HCT116 (cell line): ENCODE data around the gene VCAM1. TPM values are rescaled to one million over a fixed set of nuclear protein-coding genes. Genes with fewer than 3 reads are reported as not detected.

ENCODE experiments used
- ATAC-seq: fragments of 200-7000 bp; cut with Tn5 transposase; 2 replicates; pipeline ENCODE4 v1.9.1; 2020; ENCODE audit warnings: mild to moderate bottlenecking, moderate library complexity
- BruUV-seq: library from RNA; stranded (reverse); fragments of 400-500 nt; replicated peaks from 2 replicates; lab custom pipeline; 2021; lab: Mats Ljungman, UMichigan
- CTCF ChIA-PET: fragments of 300-600 bp; sonication (Branson Sonifier 250); formaldehyde crosslinking; loops from one replicate; lab custom pipeline; 2021; ENCODE audit warnings: antibody characterized with exemption; lab: Charles Lee
- POLR2A ChIA-PET: fragments of 300-600, 350-600 bp; sonication (Branson Sonifier 250); formaldehyde crosslinking; loops from one replicate; lab custom pipeline; 2021; ENCODE audit warnings: antibody characterized with exemption; lab: Charles Lee
- RAD21 ChIA-PET, 2 experiments: fragments of 300-600 bp; sonication (Branson Sonifier 250); formaldehyde crosslinking; loops; one replicate each; lab custom pipeline; 2023; ENCODE audit warnings: low total read pairs in 2 of 2; ENCODE audit not compliant: uncharacterized antibody in 2 of 2, unreplicated experiment in 2 of 2, low non-redundant PET in 1 of 2; lab: Charles Lee
- DNase-seq: peaks from one replicate; pipeline ENCODE4 v3.0.0-alpha.2; 2010; ENCODE audit warnings: low read depth, low spot score
- H2AFZ ChIP-seq: fragments of 200-600 bp; shearing (Covaris generic), sonication (generic); 2 replicates; pipeline ENCODE4 v1.6.1; 2017; ENCODE audit warnings: low read depth, mixed run types, mixed read lengths, antibody characterized with exemption, low read length; ENCODE audit not compliant: poor library complexity, severe bottlenecking
- H3K27ac ChIP-seq: 2 replicates; pipeline ENCODE4 v1.5.1; 2012; ENCODE audit warnings: low read depth, low read length
- H3K27me3 ChIP-seq: fragments of 200-600 bp; sonication (generic); 2 replicates; pipeline ENCODE4 v1.6.1; 2016; ENCODE audit warnings: mixed run types, low read length, mixed read lengths; ENCODE audit not compliant: insufficient read depth
- H3K36me3 ChIP-seq, 2 experiments: fragments of 200-500 bp in 1 of 2; fragments of 200-600 bp in 1 of 2; sonication (Bioruptor generic) in 1 of 2; sonication (generic) in 1 of 2; 2 replicates each; pipeline versions ENCODE4 v1.5.1 to v1.6.1; 2014 to 2016; ENCODE audit warnings: low read length in 2 of 2, inconsistent platforms in 1 of 2, mixed read lengths in 1 of 2, mixed run types in 1 of 2; ENCODE audit not compliant: insufficient read depth in 2 of 2, control insufficient read depth in 1 of 2
- H3K4me1 ChIP-seq, 2 experiments: fragments of 200-600 bp in 1 of 2; sonication (generic) in 1 of 2; 2 replicates each; pipeline versions ENCODE4 v1.5.1 to v1.6.1; 2012 to 2017; ENCODE audit warnings: low read length in 2 of 2, inconsistent platforms in 1 of 2, mild to moderate bottlenecking in 1 of 2, mixed read lengths in 1 of 2, mixed run types in 1 of 2, moderate library complexity in 1 of 2; ENCODE audit not compliant: insufficient read depth in 2 of 2, control insufficient read depth in 1 of 2
- H3K4me2 ChIP-seq: fragments of 200-600 bp; sonication (generic); 2 replicates; pipeline ENCODE4 v1.6.1; 2017; ENCODE audit warnings: mixed run types, low read length, mixed read lengths
- H3K4me3 ChIP-seq, 2 experiments: fragments of 200-600 bp in 1 of 2; sonication (generic) in 1 of 2; replicated peaks in 1 of 2; 2 replicates each; pipeline ENCODE4 v1.5.1; 2011 to 2016; ENCODE audit warnings: low read length in 2 of 2, control low read depth in 1 of 2, low read depth in 1 of 2, mild to moderate bottlenecking in 1 of 2, mixed read lengths in 1 of 2, mixed run types in 1 of 2
- H3K79me2 ChIP-seq: fragments of 200-600 bp; sonication (generic); 2 replicates; pipeline ENCODE4 v1.6.1; 2017; ENCODE audit warnings: mild to moderate bottlenecking, mixed run types, low read length, moderate library complexity, mixed read lengths; ENCODE audit not compliant: insufficient read depth
- H3K9ac ChIP-seq: fragments of 200-600 bp; sonication (generic); 2 replicates; pipeline ENCODE4 v1.6.1; 2016; ENCODE audit warnings: low read length, mixed read lengths
- H3K9me2 ChIP-seq: fragments of 200-600 bp; sonication (generic), shearing (Covaris generic); 2 replicates; pipeline ENCODE4 v1.6.1; 2017; ENCODE audit warnings: mixed run types, mild to moderate bottlenecking, moderate library complexity; ENCODE audit not compliant: insufficient read depth
- H3K9me3 ChIP-seq, 2 experiments: fragments of 200-500 bp in 1 of 2; fragments of 200-600 bp in 1 of 2; sonication (Bioruptor generic) in 1 of 2; sonication (generic) in 1 of 2; 2 replicates each; pipeline ENCODE4 v1.6.1; 2014 to 2017; ENCODE audit warnings: low read length in 2 of 2, mixed read lengths in 2 of 2, inconsistent platforms in 1 of 2, low read depth in 1 of 2, mild to moderate bottlenecking in 1 of 2, mixed run types in 1 of 2, moderate library complexity in 1 of 2; ENCODE audit not compliant: control insufficient read depth in 1 of 2, insufficient read depth in 1 of 2
- H4K20me1 ChIP-seq: fragments of 200-600 bp; sonication (generic), shearing (Covaris generic); 2 replicates; pipeline ENCODE4 v1.6.1; 2017; ENCODE audit warnings: mixed run types, mild to moderate bottlenecking, moderate library complexity; ENCODE audit not compliant: insufficient read depth
- CEBPB ChIP-seq: IDR thresholded peaks from 2 replicates; pipeline ENCODE4 v1.6.1; 2012; ENCODE audit warnings: low read depth
- ELF1 ChIP-seq: IDR thresholded peaks from 2 replicates; pipeline ENCODE4 v1.6.1; 2012; ENCODE audit warnings: low read depth, borderline replicate concordance
- EZH2 ChIP-seq: fragments of 200-600 bp; sonication (generic); IDR thresholded peaks from 2 replicates; pipeline ENCODE4 v1.6.1; 2017; ENCODE audit warnings: antibody characterized with exemption, mixed run types
- EZH2phosphoT487 ChIP-seq: fragments of 200-600 bp; IDR thresholded peaks from 2 replicates; pipeline ENCODE4 v1.6.1; 2018; ENCODE audit warnings: antibody characterized with exemption, borderline replicate concordance
- FOSL1 ChIP-seq: IDR thresholded peaks from 2 replicates; pipeline ENCODE4 v1.6.1; 2012; ENCODE audit warnings: low read depth
- JUND ChIP-seq: IDR thresholded peaks from 2 replicates; pipeline ENCODE4 v1.6.1; 2012
- POLR2AphosphoS5 ChIP-seq: IDR thresholded peaks from 2 replicates; pipeline ENCODE4 v1.6.1; 2011; ENCODE audit warnings: mild to moderate bottlenecking, low read depth, low read length, moderate library complexity
- RAD21 ChIP-seq: IDR thresholded peaks from 2 replicates; pipeline ENCODE4 v1.6.1; 2012; ENCODE audit warnings: low read depth, mild to moderate bottlenecking
- SP1 ChIP-seq: IDR thresholded peaks from 2 replicates; pipeline ENCODE4 v1.6.1; 2012; ENCODE audit warnings: low read depth
- SRF ChIP-seq: IDR thresholded peaks from 2 replicates; pipeline ENCODE4 v1.6.1; 2012; ENCODE audit warnings: low read depth
- TCF7L2 ChIP-seq: IDR thresholded peaks from 2 replicates; pipeline ENCODE4 v1.7.0; 2011; ENCODE audit warnings: borderline replicate concordance, inconsistent platforms; ENCODE audit not compliant: insufficient read depth, insufficient read length; ENCODE audit errors: extremely low read depth
- YY1 ChIP-seq: IDR thresholded peaks from 2 replicates; pipeline ENCODE4 v1.6.1; 2011; ENCODE audit warnings: low read length, low read depth, moderate library complexity, mild to moderate bottlenecking; ENCODE audit not compliant: insufficient replicate concordance; ENCODE audit errors: extremely low read depth
- ZFX ChIP-seq: fragments of 450-650 bp; IDR thresholded peaks from 2 replicates; pipeline ENCODE4 v1.6.1; 2017
- ZNF274 ChIP-seq: fragments of 200-500 bp; sonication (Bioruptor generic); IDR thresholded peaks from 2 replicates; pipeline ENCODE4 v1.6.1; 2014; ENCODE audit warnings: mild to moderate bottlenecking, low read depth, low read length, inconsistent platforms
- intact Hi-C: fragments of 100-400 bp; cut with micrococcal nuclease; formaldehyde crosslinking; loops from 2 replicates; pipeline ENCODE4 v1.10.0; 2022
- total RNA-seq: library from RNA; stranded (reverse); gene quantifications from one replicate; pipeline ENCODE4 v1.2.1, GENCODE V29; 2021; ENCODE audit not compliant: unreplicated experiment
- TF ChIP-seq, protein P1 (sequence below): IDR thresholded peaks from 2 replicates; pipeline ENCODE4 v1.6.1; 2012; ENCODE audit warnings: low read depth
- TF ChIP-seq, protein P2 (sequence below): IDR thresholded peaks from 2 replicates; pipeline ENCODE4 v1.6.1; 2012
- TF ChIP-seq, protein P3 (sequence below): IDR thresholded peaks from 2 replicates; pipeline ENCODE4 v1.6.1; 2012
- TF ChIP-seq, protein P4 (sequence below), 3 experiments: fragments of 200-600 bp in 1 of 3; sonication (generic) in 1 of 3; IDR thresholded peaks in 2 of 3; conservative IDR thresholded peaks in 1 of 3; 2 replicates each; pipeline ENCODE4 v1.5.1; 2012 to 2017; ENCODE audit warnings: low read depth in 2 of 3, low read length in 2 of 3, antibody characterized with exemption in 1 of 3, borderline replicate concordance in 1 of 3, control low read depth in 1 of 3, mild to moderate bottlenecking in 1 of 3, mixed read lengths in 1 of 3, mixed run types in 1 of 3, moderate library complexity in 1 of 3; ENCODE audit not compliant: insufficient read depth in 1 of 3
- TF ChIP-seq, protein P5 (sequence below): IDR thresholded peaks from 2 replicates; pipeline ENCODE4 v1.6.1; 2011; ENCODE audit warnings: mild to moderate bottlenecking, low read length, moderate library complexity; ENCODE audit not compliant: insufficient replicate concordance; ENCODE audit errors: extremely low read depth

VCAM1 gene
- total RNA-seq, 1 experiment from 2014 or later: 0.17 TPM

DNA sequence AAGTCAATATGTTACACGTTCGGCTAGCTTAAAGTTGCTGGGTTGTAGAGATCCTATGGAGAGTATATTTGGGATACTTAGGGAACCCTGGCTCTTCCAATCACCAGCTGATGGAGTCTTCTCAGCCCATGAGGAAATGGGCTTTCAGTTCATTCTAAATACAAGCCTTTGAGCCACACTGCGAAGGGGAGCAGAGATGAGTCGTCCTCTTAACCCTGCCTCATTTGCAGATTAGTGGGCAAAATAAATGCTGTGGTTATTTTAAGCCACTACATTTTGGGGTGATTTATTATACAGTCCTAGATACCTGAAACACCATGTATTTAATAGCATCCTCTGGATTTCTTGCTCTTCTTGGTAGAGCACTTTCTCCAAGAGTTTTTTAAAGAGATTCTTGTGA is 19.0 kb upstream of the VCAM1 start:
- H2AFZ ChIP-seq: no peak overlapping the region
- H3K9ac ChIP-seq: no peak overlapping the region
- ChIA-PET CTCF (interaction anchor here (0.8 kb wide), 1 partner anchor 245 kb away, joined by 3 read pairs; no protein-coding TSS in a partner anchor), RAD21 (no interaction called here), POLR2A (no interaction called here)
- DNase-seq (no peak), ATAC-seq (no peak)
- TF ChIP-seq YY1 (no peak), JUND (no peak), ZNF274 (no peak), POLR2AphosphoS5 (no peak), RAD21 (no peak), SP1 (no peak), CEBPB (no peak), EZH2 (no peak), FOSL1 (no peak), ELF1 (no peak), EZH2phosphoT487 (no peak), SRF (no peak), ZFX (no peak), TCF7L2 (no peak)
- TF ChIP-seq, protein P1, sequence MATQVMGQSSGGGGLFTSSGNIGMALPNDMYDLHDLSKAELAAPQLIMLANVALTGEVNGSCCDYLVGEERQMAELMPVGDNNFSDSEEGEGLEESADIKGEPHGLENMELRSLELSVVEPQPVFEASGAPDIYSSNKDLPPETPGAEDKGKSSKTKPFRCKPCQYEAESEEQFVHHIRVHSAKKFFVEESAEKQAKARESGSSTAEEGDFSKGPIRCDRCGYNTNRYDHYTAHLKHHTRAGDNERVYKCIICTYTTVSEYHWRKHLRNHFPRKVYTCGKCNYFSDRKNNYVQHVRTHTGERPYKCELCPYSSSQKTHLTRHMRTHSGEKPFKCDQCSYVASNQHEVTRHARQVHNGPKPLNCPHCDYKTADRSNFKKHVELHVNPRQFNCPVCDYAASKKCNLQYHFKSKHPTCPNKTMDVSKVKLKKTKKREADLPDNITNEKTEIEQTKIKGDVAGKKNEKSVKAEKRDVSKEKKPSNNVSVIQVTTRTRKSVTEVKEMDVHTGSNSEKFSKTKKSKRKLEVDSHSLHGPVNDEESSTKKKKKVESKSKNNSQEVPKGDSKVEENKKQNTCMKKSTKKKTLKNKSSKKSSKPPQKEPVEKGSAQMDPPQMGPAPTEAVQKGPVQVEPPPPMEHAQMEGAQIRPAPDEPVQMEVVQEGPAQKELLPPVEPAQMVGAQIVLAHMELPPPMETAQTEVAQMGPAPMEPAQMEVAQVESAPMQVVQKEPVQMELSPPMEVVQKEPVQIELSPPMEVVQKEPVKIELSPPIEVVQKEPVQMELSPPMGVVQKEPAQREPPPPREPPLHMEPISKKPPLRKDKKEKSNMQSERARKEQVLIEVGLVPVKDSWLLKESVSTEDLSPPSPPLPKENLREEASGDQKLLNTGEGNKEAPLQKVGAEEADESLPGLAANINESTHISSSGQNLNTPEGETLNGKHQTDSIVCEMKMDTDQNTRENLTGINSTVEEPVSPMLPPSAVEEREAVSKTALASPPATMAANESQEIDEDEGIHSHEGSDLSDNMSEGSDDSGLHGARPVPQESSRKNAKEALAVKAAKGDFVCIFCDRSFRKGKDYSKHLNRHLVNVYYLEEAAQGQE: no peak
- TF ChIP-seq, protein P2, sequence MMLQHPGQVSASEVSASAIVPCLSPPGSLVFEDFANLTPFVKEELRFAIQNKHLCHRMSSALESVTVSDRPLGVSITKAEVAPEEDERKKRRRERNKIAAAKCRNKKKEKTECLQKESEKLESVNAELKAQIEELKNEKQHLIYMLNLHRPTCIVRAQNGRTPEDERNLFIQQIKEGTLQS: no peak
- TF ChIP-seq, protein P3, sequence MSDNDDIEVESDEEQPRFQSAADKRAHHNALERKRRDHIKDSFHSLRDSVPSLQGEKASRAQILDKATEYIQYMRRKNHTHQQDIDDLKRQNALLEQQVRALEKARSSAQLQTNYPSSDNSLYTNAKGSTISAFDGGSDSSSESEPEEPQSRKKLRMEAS: no peak
- TF ChIP-seq, protein P4, sequence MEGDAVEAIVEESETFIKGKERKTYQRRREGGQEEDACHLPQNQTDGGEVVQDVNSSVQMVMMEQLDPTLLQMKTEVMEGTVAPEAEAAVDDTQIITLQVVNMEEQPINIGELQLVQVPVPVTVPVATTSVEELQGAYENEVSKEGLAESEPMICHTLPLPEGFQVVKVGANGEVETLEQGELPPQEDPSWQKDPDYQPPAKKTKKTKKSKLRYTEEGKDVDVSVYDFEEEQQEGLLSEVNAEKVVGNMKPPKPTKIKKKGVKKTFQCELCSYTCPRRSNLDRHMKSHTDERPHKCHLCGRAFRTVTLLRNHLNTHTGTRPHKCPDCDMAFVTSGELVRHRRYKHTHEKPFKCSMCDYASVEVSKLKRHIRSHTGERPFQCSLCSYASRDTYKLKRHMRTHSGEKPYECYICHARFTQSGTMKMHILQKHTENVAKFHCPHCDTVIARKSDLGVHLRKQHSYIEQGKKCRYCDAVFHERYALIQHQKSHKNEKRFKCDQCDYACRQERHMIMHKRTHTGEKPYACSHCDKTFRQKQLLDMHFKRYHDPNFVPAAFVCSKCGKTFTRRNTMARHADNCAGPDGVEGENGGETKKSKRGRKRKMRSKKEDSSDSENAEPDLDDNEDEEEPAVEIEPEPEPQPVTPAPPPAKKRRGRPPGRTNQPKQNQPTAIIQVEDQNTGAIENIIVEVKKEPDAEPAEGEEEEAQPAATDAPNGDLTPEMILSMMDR (IDR thresholded peaks at IDR 0.05 in 2 of 3, conservative IDR thresholded peaks at IDR 0.05 in 1 of 3; ENCODE audit: borderline replicate concordance in 1 of 3, insufficient read depth in 1 of 3, low read depth in 2 of 3, low read length in 2 of 3): no peak
- TF ChIP-seq, protein P5, sequence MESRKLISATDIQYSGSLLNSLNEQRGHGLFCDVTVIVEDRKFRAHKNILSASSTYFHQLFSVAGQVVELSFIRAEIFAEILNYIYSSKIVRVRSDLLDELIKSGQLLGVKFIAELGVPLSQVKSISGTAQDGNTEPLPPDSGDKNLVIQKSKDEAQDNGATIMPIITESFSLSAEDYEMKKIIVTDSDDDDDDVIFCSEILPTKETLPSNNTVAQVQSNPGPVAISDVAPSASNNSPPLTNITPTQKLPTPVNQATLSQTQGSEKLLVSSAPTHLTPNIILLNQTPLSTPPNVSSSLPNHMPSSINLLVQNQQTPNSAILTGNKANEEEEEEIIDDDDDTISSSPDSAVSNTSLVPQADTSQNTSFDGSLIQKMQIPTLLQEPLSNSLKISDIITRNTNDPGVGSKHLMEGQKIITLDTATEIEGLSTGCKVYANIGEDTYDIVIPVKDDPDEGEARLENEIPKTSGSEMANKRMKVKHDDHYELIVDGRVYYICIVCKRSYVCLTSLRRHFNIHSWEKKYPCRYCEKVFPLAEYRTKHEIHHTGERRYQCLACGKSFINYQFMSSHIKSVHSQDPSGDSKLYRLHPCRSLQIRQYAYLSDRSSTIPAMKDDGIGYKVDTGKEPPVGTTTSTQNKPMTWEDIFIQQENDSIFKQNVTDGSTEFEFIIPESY: no peak
- H3K36me3 ChIP-seq: no peaks in the 10 kb centered on the region
- no peak overlapping the region for H3K27ac ChIP-seq
- H3K27me3 ChIP-seq: no peaks in the 10 kb centered on the region
- no peaks in the 10 kb centered on the region for H3K9me2 ChIP-seq
- no peaks in the 10 kb centered on the region for H3K79me2 ChIP-seq
- no TSS peak for BruUV-seq
- H3K9me3 ChIP-seq: no peaks in the 10 kb centered on the region
- H4K20me1 ChIP-seq: no peaks in the 10 kb centered on the region
- no peak overlapping the region for H3K4me3 ChIP-seq
- intact Hi-C loops: no loop called here
- no peak overlapping the region for H3K4me2 ChIP-seq
- no peaks in the 10 kb centered on the region for H3K4me1 ChIP-seq
